UCSD-AML1 (cell line): ENCODE results near the gene SACS.
"Not testable (repeated sequence)": the region's sequence is repeated elsewhere in the genome, so short reads cannot be mapped to it uniquely, and the experiment has no call there.

Experiments used
- DNase-seq: peaks from one replicate; lab custom pipeline; 2025; ENCODE audit not compliant: unreplicated experiment; lab: John Stamatoyannopoulos, UW

SACS gene

DNA sequence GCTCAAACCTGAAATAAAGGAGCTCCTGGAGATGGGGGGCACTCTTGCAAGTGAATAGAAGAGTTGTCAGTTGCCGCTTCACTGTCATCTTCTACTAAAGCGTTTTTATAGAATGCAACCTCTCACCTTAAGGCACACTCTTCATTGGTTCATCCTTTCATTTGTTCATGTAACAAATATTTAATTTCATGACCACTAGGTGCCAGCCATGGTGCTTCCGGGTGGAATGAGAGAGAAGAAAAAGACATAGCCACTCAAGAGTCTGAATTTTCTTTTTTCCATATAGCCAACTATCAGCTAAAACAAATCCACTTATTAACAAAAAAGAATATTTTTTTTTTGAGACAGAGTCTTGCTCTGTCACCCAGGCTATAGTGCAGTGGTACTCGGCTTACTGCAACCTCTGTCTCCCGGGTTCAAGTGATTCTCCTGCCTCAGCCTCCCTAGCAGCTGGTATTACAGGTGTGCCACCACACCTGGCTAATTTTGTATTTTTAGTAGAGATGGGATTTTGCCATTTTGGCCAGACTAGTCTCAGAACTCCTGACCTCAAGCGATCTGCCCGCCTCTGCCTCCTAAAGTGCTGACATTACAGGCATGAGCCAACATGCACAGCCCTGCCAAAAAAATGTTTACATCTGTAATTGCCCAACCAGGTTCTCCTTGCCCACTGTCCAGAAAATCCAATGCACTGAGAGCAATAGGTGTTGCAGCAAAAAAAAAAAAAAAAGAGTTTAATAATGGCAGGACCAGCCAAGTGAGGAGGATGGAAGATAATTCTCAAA, 22.1 kb upstream of the SACS start:
- no peak for DNase-seq

DNA sequence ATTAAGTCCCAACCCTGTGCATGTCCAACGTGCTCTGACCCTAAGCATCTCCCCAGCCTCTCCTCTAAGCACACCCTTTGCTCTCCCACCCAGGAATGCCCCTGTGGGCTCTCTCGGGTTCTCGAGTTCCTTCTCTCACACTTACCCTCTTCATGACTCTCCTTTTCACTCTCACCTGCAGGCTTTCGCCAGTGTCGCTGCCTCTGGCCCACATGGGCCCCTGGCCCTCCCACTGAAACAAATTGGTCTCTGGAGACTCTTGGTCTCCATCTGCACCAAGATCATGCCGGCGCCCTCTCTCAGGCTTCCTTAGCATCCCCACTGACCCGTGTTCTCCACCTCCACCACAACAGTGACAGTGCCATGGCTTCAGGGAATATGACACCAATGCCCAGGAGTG, 19.6 kb upstream of the SACS start:
- DNase-seq, result no peak

DNA sequence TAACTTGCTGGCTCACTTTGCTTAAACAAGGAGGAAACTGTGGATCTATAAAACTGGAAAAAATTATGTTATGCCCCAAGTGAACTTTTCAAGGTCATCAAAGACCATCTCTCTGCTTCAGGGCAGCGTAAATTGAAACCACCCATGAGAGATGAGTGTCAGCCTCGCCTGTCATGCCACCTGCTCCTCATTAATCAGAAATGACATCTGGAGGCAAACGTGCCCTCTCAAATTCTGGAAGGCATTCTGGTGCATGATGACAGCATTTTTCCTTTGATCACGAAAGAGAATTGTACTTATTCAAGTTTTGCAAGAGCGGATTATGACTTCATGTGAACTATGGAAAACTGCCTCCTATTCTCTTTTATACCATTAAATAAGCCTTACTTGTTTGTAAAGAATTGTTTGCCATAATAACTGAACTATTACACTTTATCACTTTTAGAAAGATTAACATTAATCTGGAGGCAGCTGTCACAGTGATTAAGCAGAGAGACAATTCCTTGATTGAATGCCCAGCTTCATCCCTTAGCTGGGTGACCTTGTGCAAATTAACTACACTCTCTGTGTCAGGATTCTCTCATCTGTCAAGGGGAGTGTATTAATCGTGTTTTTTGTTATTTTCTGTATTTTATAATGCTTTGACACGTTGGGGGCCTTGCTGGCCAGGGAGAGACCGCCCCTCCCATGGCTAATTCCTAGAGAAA, 17.0 kb upstream of the SACS start:
- DNase-seq, result no peak

DNA sequence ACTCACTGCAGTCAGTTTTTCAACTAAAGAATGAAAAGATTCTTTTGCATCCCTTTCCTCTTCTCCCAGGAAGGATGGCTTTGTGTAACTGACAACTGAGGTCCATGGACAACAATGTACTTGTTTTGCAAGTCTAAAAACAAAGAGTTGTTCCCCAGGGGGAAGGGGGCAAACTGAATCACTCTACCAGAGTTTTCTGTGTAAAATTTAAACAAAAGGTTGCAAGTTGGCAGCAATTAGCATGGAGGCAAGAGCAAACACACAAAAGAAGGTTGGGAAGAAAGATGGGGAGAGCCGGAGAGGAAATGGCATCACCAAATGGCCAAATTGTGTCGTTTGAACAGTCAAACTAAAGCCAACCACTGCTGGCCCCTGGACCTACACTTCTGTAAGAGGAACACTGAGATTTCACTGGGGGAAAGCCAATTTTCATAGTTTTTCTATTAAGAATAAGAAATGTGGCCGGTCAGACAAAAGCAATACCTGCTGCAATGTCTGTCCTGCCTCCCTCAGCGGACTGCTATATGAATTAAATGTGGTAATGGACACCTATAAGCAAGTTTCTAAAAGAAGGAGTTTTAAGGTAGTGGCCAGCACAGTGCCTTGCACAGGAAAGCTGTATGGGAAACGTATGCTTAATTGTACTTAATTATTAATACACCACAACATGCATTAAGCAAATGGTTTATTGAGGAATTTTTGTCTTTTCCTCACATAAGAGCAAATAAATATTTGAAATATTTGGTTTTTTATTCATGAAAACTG, 16.1 kb upstream of the SACS start:
- no peak for DNase-seq

DNA sequence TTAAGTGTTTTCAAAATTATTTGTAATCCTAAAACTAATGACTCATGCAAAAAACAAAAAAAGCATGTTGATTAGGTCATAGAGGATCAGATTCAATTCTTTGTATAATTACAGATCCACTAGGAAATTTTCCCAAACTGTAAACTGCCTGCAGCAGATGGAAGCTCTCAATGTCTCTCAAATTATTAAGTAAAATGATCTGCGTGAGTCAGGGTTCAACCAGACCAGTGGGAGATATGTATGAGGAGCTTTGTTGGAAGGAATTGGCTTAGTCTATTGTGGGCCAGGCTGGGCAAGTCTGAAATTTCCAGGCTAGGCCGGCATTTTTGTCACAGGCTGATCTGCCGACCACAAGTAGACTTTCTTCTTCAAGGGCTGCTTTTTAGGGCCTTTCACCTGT, 14.4 kb upstream of the SACS start:
- no peak for DNase-seq

DNA sequence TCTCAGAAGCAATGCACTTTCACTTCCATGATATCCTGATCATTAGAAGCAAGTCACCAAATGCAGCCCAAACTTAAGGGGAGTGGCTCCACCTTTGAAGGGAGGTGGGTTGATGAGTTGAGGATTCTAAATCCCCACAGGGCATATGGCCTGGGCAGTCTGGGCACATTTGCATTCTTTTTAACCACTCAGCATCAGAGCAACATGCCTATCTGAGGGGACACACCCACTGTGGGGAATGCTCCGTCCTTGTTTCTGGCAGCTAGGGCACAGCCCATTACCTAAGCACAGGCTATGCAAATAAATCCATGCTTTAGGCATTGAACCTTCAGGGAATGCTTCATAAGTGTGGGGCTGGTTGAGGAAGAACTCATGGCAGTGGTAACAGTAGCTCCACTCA, 12.3 kb upstream of the SACS start:
- DNase-seq, result no peak

DNA sequence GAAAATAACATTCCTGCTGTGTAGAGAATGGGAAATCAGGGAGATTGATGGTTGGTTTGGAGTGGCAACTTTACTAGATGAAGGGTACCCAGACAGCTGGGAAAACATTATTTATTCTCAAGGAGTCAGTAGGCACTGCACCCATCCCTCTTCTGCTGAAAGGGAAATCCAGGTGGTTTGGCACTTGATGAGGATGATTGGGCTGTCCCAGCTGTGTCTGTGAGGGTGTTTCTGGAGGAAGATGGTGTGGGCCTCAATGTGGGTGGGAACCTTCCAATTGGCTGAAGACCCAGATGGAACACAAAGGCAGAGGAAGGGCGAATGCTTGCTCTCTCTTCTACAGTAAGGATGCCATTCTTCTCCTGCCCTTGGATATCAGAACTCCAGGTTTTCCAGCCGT, 10.4 kb upstream of the SACS start:
- DNase-seq, result no peak

DNA sequence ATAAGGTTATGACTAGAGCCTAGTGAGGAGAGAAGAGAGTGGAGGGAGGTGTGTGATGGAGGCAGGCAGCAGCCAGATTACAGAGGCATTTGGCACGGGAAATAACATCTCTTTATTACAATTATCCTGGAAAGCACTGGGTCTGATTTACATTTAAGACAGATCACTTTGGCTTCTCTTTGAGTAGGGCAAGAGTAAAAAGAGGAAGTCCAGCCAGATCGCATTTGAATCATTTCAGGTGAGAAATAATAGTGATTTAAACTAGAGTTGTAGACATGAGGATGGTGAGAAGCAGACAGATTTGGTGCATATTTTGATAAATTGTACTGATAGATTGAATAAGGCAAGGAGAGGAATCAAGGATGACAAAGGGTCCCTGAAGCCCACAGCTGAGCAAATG, 9.6 kb upstream of the SACS start:
- no peak for DNase-seq

DNA sequence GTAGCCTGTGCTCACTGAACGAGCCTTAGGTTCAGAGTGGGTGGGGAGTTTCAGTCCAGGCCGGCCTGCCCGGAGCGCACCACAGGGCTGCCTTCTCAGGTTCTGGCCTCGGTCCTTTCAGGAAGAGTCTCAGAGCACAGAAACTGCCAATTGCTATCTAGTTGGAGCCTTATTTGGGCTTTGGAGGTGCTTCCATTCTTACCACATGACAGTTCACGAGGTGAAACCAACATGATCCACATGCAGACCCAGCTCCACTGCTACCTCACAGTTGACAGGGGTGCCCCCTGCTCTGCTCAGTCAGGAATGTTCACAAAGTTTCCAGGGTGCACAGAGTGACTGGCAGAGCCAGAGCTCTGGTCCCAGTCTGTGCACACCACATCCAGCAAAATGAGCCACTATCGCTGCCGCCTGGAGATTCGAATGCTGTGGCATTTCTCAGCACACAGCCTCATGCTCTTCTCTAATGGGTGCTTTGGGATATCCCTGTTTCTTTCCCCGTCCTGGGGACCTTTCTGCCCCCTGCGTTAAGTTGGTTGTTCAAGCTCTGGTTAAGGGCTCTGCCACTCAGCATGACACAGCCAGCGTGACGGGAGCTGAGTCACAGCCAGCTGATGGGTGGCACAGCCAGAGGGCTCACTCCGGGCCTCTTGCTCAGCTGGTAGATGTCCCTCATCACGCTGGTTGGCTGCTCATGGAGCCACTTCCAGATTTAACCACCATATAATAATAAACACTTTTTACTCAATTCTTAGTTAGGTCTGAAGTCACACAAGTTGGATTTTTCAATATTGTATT, 7.5 kb upstream of the SACS start:
- DNase-seq, result no peak

DNA sequence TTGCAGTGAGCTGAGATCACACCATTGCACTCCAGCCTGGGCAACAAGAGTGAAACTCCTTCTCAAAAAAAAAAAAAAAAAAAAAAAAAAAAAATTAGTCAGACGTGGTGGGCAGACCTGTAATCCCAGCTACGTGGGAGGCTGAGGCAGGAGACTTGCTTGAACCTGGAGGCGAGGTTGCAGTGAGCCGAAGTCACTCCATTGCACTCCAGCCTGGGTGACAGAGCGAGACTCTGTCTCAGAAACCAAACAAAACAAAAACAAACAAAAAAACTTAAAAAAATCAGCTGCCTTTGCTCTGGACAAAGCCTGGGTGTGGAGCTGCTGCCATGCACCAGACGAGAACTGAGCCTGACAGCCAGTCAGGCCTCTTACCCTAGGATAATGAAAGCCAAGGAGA, 6.8 kb upstream of the SACS start:
- DNase-seq, result not testable (repeated sequence)

DNA sequence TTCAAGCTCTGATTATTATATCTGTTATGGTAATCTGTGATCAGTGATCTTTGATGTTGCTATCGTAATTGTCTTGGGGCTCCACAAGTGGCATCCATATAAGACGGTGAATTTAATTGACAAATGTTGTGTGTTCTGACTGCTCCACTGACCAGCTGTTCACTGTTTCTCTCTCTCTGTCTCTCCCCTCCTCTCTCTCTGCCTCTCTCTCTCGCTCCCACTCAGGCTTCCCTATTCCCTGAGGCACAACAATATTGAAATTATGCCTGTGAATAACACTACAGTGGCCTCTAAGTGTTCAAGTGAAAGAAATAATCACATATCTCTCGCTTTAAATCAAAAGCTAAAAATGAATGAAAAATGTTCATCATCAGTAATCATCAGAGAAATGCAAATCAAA, 4.4 kb upstream of the SACS start:
- no peak for DNase-seq

DNA sequence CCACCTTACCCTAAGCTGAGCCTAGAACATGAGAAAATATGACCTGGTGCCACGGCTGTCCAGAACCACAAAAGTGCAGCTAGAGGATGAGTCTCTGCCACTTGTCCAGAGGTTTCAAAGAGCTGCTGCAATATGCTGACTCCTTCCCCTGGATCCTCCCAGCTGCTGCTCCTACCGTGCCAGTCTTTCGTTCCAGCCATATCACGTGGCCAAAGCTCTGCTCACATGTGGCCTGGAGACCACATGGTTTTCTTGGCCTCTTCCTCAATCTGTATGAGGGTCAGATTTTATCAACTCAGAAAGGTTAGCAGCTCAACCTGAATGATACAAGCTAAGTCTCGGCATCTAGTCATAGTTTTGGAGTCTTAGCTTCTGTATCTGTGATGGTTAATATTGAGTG, 3.2 kb upstream of the SACS start:
- no peak for DNase-seq

DNA sequence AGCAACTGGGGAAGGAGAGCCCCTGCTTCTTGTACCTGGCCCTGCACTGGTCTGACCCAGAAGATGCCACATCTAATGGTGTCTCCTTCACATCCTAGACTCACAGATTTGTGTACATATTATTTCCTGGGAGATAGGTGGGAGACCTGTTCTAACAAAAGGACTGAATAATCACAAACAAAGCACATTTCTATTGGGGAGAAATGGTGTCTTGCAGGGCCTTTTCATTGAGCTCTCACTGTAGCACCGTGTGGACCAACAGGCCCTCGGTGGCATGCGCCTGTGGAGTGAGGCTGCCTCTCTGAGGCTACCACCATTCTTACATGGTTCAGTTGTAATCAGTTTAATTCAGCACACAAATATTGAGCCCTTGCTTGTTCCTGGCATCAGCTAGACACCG, 989 bp upstream of the SACS start:
- DNase-seq, result no peak

DNA sequence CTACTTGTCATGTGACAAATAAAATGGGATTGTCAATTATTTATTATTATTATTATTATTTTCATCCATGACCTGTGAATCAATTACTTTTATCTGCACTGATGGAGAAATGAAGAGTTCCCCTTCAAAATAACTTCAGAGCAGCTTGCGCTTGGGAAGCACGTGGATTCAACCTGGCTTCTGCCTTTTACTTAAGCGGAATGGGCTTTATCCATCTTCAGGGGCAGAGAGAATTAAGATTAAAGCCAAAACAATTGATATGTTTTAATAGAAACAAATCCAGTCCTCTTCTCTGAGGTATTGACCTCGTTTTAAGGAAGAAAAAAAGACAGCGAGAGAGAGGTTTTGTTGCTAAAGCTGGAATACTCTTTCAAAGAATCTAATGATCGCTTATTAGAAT, 876 bp downstream of the SACS start:
- DNase-seq, result no peak

DNA sequence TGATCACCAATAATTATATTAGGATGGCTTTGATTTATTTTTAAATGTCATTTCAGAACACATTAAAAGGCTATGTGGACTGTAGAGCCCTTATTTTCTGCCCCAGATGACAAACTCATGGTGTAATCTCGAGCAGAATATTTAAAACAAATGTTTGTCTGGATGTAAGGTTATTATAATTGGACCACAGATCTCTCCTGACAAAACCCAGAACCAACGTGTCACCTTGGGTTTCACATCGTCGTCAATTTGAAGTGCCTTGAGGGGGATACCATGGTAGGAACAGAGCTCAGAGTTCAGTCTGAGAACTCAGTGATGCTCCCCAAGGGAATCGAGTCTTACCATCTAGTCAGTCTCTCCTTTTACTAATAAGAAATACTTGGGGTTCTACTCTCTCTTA, 2.8 kb downstream of the SACS start:
- DNase-seq, result no peak

DNA sequence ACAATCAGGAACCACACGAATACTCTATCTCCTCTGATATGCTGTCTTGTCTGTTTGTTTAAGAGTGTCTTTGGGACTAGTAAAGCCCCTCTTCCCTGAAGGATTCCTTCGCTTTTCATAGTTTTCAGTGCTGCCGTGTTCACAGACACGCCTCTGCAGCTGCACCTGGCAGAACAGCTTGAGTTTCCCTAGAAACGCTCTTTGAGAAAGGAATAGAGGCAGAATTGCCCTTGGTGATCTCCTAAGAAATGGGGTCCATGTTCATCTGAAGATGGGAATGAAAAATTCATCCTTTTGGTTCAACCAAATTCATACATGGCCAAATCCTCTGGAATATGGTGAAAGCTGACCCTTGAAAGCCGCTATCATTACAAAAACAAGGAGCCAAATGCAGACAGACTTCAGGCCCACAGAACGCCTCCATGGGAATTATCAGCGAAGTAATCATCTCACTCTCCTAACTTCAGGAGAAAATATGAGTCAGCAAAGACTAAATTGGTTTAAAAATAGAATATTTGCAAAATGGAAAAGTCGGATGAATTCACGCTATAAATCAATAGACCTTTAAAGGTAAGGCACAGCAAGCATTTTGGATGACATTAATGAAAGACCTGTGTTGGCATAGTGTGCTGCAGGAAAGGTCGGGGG, 5.5 kb downstream of the SACS start:
- no peak for DNase-seq

DNA sequence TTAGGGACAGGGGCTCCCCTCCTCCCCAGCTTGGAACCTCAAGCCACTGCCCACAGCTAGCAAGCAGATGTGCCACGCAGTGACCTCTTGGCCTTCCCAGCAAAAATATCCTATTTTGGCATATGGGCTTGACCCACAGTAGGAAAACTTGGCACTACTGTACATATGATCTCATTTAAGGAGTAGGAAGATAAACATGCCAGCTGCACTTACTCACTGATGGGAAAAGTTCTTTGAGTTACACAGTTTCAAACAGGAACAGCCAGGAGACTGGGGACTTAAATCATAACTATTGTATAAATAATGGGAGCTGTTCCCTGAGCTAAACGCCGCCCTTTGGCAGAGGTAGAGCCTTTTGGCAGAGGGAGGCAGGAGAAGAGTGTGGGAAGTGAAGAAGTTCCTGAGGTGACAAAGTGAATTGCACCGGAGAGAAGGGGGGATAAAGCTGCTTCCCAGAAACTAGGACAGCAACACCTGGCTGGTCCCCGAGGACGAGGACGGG, 6.1 kb downstream of the SACS start:
- DNase-seq, result no peak

DNA sequence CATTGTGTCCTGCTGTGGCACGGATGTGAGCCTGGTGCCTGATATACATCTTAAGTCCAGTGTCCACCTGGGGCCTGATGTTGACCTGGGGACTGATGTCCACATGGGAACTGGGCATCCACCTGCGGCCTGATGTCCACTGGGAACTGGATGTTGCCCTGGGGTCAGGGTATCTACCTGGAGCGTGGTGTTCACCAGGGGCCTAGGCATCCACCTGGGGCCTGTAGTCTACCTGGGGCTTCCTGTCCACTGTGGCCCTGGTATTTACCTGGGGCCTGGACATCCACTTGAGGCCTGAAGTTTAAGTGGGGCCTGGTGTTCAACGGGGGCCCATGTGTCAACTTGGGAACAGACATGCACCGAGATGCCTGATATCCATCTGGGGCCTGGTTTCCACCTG, 11.9 kb downstream of the SACS start:
- DNase-seq, result no peak

DNA sequence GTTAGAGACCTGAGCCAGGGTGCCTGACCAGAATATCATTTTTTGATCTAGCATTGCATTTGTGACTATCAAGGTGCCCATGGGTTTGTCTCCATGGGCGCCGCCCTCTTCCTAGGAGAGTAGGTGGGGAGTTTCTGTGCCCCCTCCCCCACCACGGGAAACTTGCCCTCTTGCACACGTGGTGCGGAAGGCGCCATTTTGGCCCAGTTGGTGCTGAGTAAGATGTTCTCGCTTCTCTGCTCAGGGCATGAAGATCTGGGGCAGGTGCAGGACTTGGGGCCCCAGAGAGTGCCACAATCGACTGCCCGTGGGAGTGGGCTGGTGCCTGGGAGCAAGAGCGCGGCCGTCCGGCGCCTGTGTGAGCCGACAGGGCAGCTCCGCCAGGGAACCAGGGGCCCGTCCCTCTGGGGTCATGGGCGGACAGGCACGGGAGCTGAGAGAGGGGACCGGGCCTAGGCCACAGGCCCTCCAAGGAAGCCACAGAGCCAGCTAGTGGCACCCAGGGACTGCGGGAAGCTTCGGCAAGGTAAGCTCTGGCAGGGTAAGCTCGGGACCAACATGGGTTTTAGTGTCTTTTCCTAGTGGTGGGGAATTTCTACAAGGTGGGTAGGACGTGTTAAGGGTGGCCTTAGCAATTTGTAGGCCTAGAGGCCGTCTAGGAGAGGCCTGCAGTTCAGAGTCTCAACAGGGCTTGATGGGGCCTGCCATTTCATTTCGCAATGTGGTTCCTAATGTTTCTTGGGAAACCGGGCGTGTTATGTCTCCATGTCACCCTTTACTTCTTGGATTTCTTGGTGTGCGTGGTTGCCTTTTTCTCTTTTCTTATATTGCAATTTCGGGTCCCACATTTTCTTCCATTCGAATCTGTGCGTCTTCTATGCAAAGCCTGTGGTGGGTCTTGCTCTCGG, 14.5 kb downstream of the SACS start:
- no peak for DNase-seq

DNA sequence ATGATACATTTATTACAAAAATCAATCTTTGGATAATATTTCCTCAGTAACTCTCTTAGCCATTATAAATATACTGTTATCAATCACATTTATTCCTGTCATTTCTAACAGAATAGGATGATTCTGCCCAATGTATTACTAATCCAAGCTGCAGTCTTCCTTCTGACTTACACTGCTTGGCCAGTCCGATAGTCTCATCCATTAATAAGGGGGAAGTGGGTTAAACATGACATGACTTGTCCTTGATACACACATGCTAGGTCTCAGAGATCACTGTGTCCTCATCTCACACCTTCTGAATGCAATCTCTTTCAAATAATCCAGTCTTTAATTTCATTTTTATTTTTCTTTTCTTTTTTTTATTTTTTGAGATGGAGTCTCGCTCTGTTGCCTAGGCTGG, 18.8 kb downstream of the SACS start:
- no peak for DNase-seq
